CD4-positive, alpha-beta T cell (primary cell): ENCODE data around the gene LRRK2. TPM values are rescaled to one million over a fixed set of nuclear protein-coding genes. Genes with fewer than 3 reads are reported as not detected.

Experiments used
- ATAC-seq: fragments of 200-7000 bp; cut with Tn5 transposase; one replicate; pipeline ENCODE4 v1.10.0; 2022; ENCODE audit warnings: mild to moderate bottlenecking; ENCODE audit not compliant: poor library complexity
- CTCF ChIA-PET: fragments of 350-600 bp; sonication (Branson Sonifier 250); formaldehyde crosslinking; loops from one replicate; lab custom pipeline; 2021; ENCODE audit warnings: antibody characterized with exemption, inconsistent platforms; lab: Charles Lee
- POLR2A ChIA-PET: fragments of 350-600 bp; sonication (Branson Sonifier 250); formaldehyde crosslinking; loops from one replicate; lab custom pipeline; 2021; ENCODE audit warnings: antibody characterized with exemption, inconsistent platforms; lab: Charles Lee
- DNase-seq, 14 experiments: peaks; one replicate each; pipeline ENCODE4 v3.0.0-alpha.2; 2013 to 2020; ENCODE audit warnings: mixed read lengths in 2 of 14
- H3K27ac ChIP-seq, 2 donors: one replicate each; pipeline versions ENCODE4 v1.5.1 to v1.7.0; 2013; ENCODE audit warnings: low read length in 2 of 2, low read depth in 1 of 2, mild to moderate bottlenecking in 1 of 2
- H3K27me3 ChIP-seq, 2 experiments: 1 replicate in 1 of 2; 2 replicates in 1 of 2; pipeline versions ENCODE4 v1.6.1 to v1.7.0; 2013; ENCODE audit warnings: low read length in 2 of 2, control low read depth in 1 of 2, mild to moderate bottlenecking in 1 of 2, moderate library complexity in 1 of 2; ENCODE audit not compliant: insufficient read depth in 2 of 2, control insufficient read depth in 1 of 2
- H3K36me3 ChIP-seq: one replicate; pipeline ENCODE4 v1.6.1; 2013; ENCODE audit warnings: low read length, control low read depth; ENCODE audit not compliant: insufficient read depth
- H3K4me1 ChIP-seq: one replicate; pipeline ENCODE4 v1.6.1; 2013; ENCODE audit warnings: low read length, control low read depth; ENCODE audit not compliant: insufficient read depth
- H3K4me3 ChIP-seq: one replicate; pipeline ENCODE4 v1.5.1; 2013; ENCODE audit warnings: mild to moderate bottlenecking, low read length, moderate library complexity
- H3K9me3 ChIP-seq, 2 experiments: 1 replicate in 1 of 2; 2 replicates in 1 of 2; pipeline versions ENCODE4 v1.6.1 to v1.7.0; 2013; ENCODE audit warnings: low read length in 2 of 2, mild to moderate bottlenecking in 2 of 2, control low read depth in 1 of 2, moderate library complexity in 1 of 2; ENCODE audit not compliant: control insufficient read depth in 1 of 2, insufficient read depth in 1 of 2
- H3K27ac Mint-ChIP-seq: one replicate; pipeline ENCODE4 v1.8.0; 2020; ENCODE audit warnings: mixed read lengths
- H3K27me3 Mint-ChIP-seq: one replicate; pipeline ENCODE4 v1.8.0; 2021; ENCODE audit warnings: mixed read lengths
- H3K36me3 Mint-ChIP-seq: one replicate; pipeline ENCODE4 v1.8.0; 2021; ENCODE audit warnings: low read depth, mixed read lengths
- H3K4me1 Mint-ChIP-seq: one replicate; pipeline ENCODE4 v1.8.0; 2021; ENCODE audit warnings: low read depth, mixed read lengths
- H3K4me3 Mint-ChIP-seq: one replicate; pipeline ENCODE4 v1.8.0; 2020; ENCODE audit warnings: mild to moderate bottlenecking, mixed read lengths
- H3K9me3 Mint-ChIP-seq: one replicate; pipeline ENCODE4 v1.8.0; 2020; ENCODE audit warnings: mixed read lengths
- CTCF ChIP-seq: fragments of 200-600 bp; IDR thresholded peaks from one replicate; pipeline ENCODE4 v1.8.0; 2022; ENCODE audit warnings: antibody characterized with exemption, mild to moderate bottlenecking
- intact Hi-C, 2 experiments: fragments of 100-400 bp; cut with DNase I in 1 of 2; cut with micrococcal nuclease in 1 of 2; formaldehyde crosslinking; loops; one replicate each; pipeline versions ENCODE4 v1.15.1 to v1.9.0; 2023 to 2025; cut with DNase I, micrococcal nuclease
- total RNA-seq, 174 experiments: library from RNA in 2 of 174; stranded (reverse) in 2 of 174; gene quantifications; one replicate each; pipeline ENCODE4 v1.2.3 and lab custom pipeline; 2021 to 2026

LRRK2 gene
- total RNA-seq, 2 experiments from 2014 or later, result 0.42 to 0.60 TPM

- Histone ChIP-seq H3K9me3 (no peaks in the 10 kb centered on the region), H3K27ac (no peak overlapping the region), H3K27me3 (peaks cover 6 to 15% of the 10 kb centered on the region in 2 experiments), H3K4me3 (no peak overlapping the region), H3K36me3 (no peaks in the 10 kb centered on the region), H3K4me1 (peaks cover 5% of the 10 kb centered on the region)
- intact Hi-C loops, result no loop called here
- Mint-ChIP-seq H3K4me1 (peaks cover 9% of the 10 kb centered on the region), H3K4me3 (no peak overlapping the region), H3K9me3 (peaks cover 2% of the 10 kb centered on the region), H3K36me3 (no peaks in the 10 kb centered on the region), H3K27me3 (peaks cover 51% of the 10 kb centered on the region), H3K27ac (no peak overlapping the region)
- POLR2A ChIA-PET, result no interaction called here
- TF ChIP-seq CTCF, result no peak
- ATAC-seq (no peak), DNase-seq (no peak)
- CTCF ChIA-PET, result no interaction called here
These were observed 5.2 kb downstream of the LRRK2 start for GRCh38 chr12:40229690-40230651.

- ATAC-seq (no peak), DNase-seq (no peak)
- CTCF ChIA-PET, result no interaction called here
- Histone ChIP-seq H3K4me3 (no peak overlapping the region), H3K27me3 (no peaks in the 10 kb centered on the region), H3K36me3 (no peaks in the 10 kb centered on the region), H3K4me1 (no peaks in the 10 kb centered on the region), H3K9me3 (no peaks in the 10 kb centered on the region), H3K27ac (no peak overlapping the region)
- no peak for TF ChIP-seq CTCF
- Mint-ChIP-seq H3K27ac (no peak overlapping the region), H3K4me3 (no peak overlapping the region), H3K9me3 (peaks cover 2% of the 10 kb centered on the region), H3K36me3 (no peaks in the 10 kb centered on the region), H3K27me3 (peaks cover 26% of the 10 kb centered on the region), H3K4me1 (no peaks in the 10 kb centered on the region)
- intact Hi-C loops, result no loop called here
- POLR2A ChIA-PET, result no interaction called here
These were observed 7.8 kb downstream of the LRRK2 start for GRCh38 chr12:40232602-40233001.

- Histone ChIP-seq H3K27me3 (no peaks in the 10 kb centered on the region), H3K27ac (no peak overlapping the region), H3K4me1 (no peaks in the 10 kb centered on the region), H3K4me3 (no peak overlapping the region), H3K36me3 (no peaks in the 10 kb centered on the region), H3K9me3 (no peaks in the 10 kb centered on the region)
- DNase-seq, result no peak
- Mint-ChIP-seq H3K4me1 (no peaks in the 10 kb centered on the region), H3K9me3 (peaks cover 2% of the 10 kb centered on the region), H3K4me3 (no peak overlapping the region), H3K36me3 (no peaks in the 10 kb centered on the region), H3K27me3 (peaks cover 14% of the 10 kb centered on the region), H3K27ac (no peak overlapping the region)
- no peak for TF ChIP-seq CTCF
- ChIA-PET CTCF (no interaction called here), POLR2A (no interaction called here)
- no peak for ATAC-seq
- intact Hi-C loops, result no loop called here
These were observed 9.1 kb downstream of the LRRK2 start for GRCh38 chr12:40233741-40234367.
